HFFc6 (cell line): Measurements from ENCODE around the gene SCARF1. TPM values are rescaled to one million over a fixed set of nuclear protein-coding genes. Genes with fewer than 3 reads are reported as not detected.

Source experiments
- DNase-seq: peaks from one replicate; pipeline ENCODE4 v3.0.0-alpha.2; 2018
- H3K27ac Mint-ChIP-seq: 2 replicates; pipeline ENCODE4 v1.8.0; 2020; ENCODE audit warnings: mild to moderate bottlenecking, mixed read lengths
- H3K27me3 Mint-ChIP-seq: 2 replicates; pipeline ENCODE4 v1.8.0; 2021; ENCODE audit warnings: mild to moderate bottlenecking, moderate library complexity, mixed read lengths; ENCODE audit not compliant: insufficient read depth
- H3K36me3 Mint-ChIP-seq: 2 replicates; pipeline ENCODE4 v1.8.0; 2021; ENCODE audit warnings: low read depth, mixed read lengths
- H3K4me1 Mint-ChIP-seq: 2 replicates; pipeline ENCODE4 v1.8.0; 2020; ENCODE audit warnings: low read depth, mixed read lengths
- H3K4me3 Mint-ChIP-seq: 2 replicates; pipeline ENCODE4 v1.8.0; 2020; ENCODE audit warnings: mild to moderate bottlenecking, moderate library complexity, mixed read lengths
- H3K9me3 Mint-ChIP-seq: 2 replicates; pipeline ENCODE4 v1.8.0; 2020; ENCODE audit warnings: mild to moderate bottlenecking, mixed read lengths
- CTCF ChIP-seq: fragments of 200-600 bp; sonication (generic); IDR thresholded peaks from 2 replicates; pipeline ENCODE4 v1.5.0; 2021; ENCODE audit warnings: antibody characterized with exemption, mild to moderate bottlenecking
- total RNA-seq, 6 experiments: library from RNA; stranded (reverse); fragmentation: NEBNext Ultra II Directional; extraction: Animal tissue kit (Norgen Biotek cat#: 25700); gene quantifications; 2 replicates in 1 of 6; 3 replicates in 5 of 6; pipeline ENCODE4 v1.2.3, GENCODE V29; 2021

Gene SCARF1
- total RNA-seq, 6 experiments from 2014 or later: 0.09 to 0.38 (median 0.21) TPM

- Mint-ChIP-seq H3K36me3 (no peaks in the 10 kb centered on the region), H3K9me3 (no peaks in the 10 kb centered on the region), H3K27ac (no peak overlapping the region), H3K4me3 (no peak overlapping the region), H3K4me1 (peaks cover 2% of the 10 kb centered on the region), H3K27me3 (no peaks in the 10 kb centered on the region; the same call in 1 of the 2 replicates)
- no peak for DNase-seq
- TF ChIP-seq CTCF: no peak
These were observed 33.1 kb downstream of the SCARF1 start for GRCh38 chr17:1612400-1612799.

- TF ChIP-seq CTCF: no peak
- no peaks in the 10 kb centered on the region; the same call in 1 of the 2 replicates for H3K27me3 Mint-ChIP-seq
- no peak overlapping the region for H3K4me3 Mint-ChIP-seq
- no peak overlapping the region for H3K27ac Mint-ChIP-seq
- H3K4me1 Mint-ChIP-seq: peaks cover 6% of the 10 kb centered on the region
- H3K36me3 Mint-ChIP-seq: no peaks in the 10 kb centered on the region
- DNase-seq: no peak
- H3K9me3 Mint-ChIP-seq: no peaks in the 10 kb centered on the region
These were observed 33.8 kb downstream of the SCARF1 start for GRCh38 chr17:1611715-1612114.

- DNase-seq: no peak
These were observed 36.9 kb downstream of the SCARF1 start for GRCh38 chr17:1608676-1609075.

GRCh38 chr17:1607971-1608320 lies 37.6 kb downstream of the SCARF1 start:
- no peak overlapping the region for H3K27ac Mint-ChIP-seq
- H3K4me3 Mint-ChIP-seq: no peak overlapping the region
- no peaks in the 10 kb centered on the region for H3K9me3 Mint-ChIP-seq
- peaks cover 6% of the 10 kb centered on the region for H3K4me1 Mint-ChIP-seq
- TF ChIP-seq CTCF: no peak
- H3K36me3 Mint-ChIP-seq: no peaks in the 10 kb centered on the region
- no peak for DNase-seq
- H3K27me3 Mint-ChIP-seq: peaks cover 2% of the 10 kb centered on the region; the same call in 1 of the 2 replicates

More at GRCh38 chr17:1608676-1609075, 36.9 kb downstream of the SCARF1 start:
- H3K9me3 Mint-ChIP-seq: no peaks in the 10 kb centered on the region
- no peak overlapping the region for H3K4me3 Mint-ChIP-seq
- peaks cover 6% of the 10 kb centered on the region for H3K4me1 Mint-ChIP-seq
- H3K27me3 Mint-ChIP-seq: peaks cover 1% of the 10 kb centered on the region
- TF ChIP-seq CTCF: no peak
- no peaks in the 10 kb centered on the region for H3K36me3 Mint-ChIP-seq
- H3K27ac Mint-ChIP-seq: no peak overlapping the region

GRCh38 chr17:1606352-1606985 lies 39.1 kb downstream of the SCARF1 start:
- no peak overlapping the region for H3K27ac Mint-ChIP-seq
- peaks cover 6% of the 10 kb centered on the region for H3K4me1 Mint-ChIP-seq
- peaks cover 3% of the 10 kb centered on the region; the same call in 1 of the 2 replicates for H3K27me3 Mint-ChIP-seq
- no peak overlapping the region for H3K4me3 Mint-ChIP-seq
- no peak for DNase-seq
- peaks cover 6% of the 10 kb centered on the region for H3K9me3 Mint-ChIP-seq
- peaks cover 5% of the 10 kb centered on the region; the same call in 1 of the 2 replicates for H3K36me3 Mint-ChIP-seq
- TF ChIP-seq CTCF: no peak
